SK-N-MC (cell line): ENCODE measurements around the gene CHST5.

Experiments used
- EZH2 ChIP-seq: fragments of 200-600 bp; sonication (generic); IDR thresholded peaks from one replicate; pipeline ENCODE4 v1.6.1; 2017; ENCODE audit warnings: antibody characterized with exemption
- FOXP2 ChIP-seq: optimal IDR thresholded peaks from 2 replicates; pipeline ENCODE3; 2011; ENCODE audit warnings: mild to moderate bottlenecking, moderate library complexity; ENCODE audit not compliant: insufficient read depth; ENCODE audit errors: extremely low read length, control extremely low read depth
- POLR2AphosphoS5 ChIP-seq: IDR thresholded peaks from 2 replicates; pipeline ENCODE4 v1.6.1; 2012; ENCODE audit warnings: mild to moderate bottlenecking, low read depth, low read length, borderline replicate concordance

GRCh38 chr16:75483222-75483621 is 52.7 kb downstream of the CHST5 start:
- TF ChIP-seq FOXP2 (no peak), EZH2 (no peak), POLR2AphosphoS5 (no peak)
